CD1c-positive myeloid dendritic cell (primary cell): ENCODE data around the gene PCDHGC4.

Source experiments
- DNase-seq: peaks from one replicate; pipeline ENCODE4 v3.0.0-alpha.2; 2016; ENCODE audit errors: extremely low spot score

PCDHGC4 gene

DNA sequence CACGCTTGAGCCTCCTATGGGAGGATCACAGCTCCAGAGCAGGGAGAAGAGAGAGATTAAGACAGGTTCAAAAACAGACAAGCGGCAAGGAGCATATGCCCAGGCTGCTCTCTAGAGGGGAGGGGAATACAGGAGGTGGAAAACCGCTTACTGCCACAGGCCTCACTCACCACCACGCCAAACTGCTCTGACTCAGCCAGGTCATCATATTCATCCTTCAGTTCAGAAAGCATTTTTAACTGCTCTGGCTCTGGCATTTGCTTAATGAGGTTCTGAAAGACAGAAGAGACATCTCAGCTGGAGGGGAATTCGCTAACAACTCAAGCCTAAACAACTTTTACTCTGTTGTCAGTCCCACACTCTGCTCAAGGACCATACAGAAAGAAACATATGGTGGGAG is 44.2 kb downstream of the PCDHGC4 start:
- DNase-seq, result no peak

DNA sequence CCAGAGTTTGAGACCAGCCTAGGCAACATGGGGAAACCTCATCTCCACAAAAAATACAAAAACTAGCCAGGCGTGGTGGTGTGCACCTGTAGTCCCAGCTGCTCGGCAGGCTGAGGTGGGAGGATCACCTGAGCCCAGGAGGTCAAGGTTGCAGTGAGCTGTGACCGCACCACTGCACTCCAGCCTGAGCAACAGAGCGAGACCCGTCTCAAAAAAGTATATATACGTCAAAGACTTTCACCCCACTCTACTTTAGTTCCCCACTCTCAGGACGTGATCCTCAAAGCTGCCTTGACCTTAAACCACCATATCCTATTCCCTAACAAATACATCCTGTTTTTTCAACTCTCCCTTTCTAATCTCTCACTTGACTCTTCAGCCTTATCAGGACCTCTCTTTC is 45.0 kb downstream of the PCDHGC4 start:
- DNase-seq, result no peak

DNA sequence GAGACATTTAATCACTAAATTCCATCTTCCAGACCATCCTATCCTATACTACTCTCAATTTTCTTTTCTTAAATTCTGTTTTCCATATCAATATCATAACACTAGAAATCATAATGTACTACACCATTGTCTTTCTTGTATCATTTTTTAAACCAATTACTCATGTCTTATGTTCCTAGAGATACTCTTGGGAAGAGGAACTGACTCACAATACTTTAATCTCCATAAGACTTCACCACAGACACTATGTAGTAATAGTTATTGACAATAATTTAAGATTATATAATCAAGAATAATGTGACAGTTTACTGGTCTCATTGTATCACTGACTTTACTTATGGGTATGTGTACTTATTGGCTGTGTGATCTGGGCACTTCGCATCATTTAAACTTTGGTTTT is 47.9 kb downstream of the PCDHGC4 start:
- no peak for DNase-seq

DNA sequence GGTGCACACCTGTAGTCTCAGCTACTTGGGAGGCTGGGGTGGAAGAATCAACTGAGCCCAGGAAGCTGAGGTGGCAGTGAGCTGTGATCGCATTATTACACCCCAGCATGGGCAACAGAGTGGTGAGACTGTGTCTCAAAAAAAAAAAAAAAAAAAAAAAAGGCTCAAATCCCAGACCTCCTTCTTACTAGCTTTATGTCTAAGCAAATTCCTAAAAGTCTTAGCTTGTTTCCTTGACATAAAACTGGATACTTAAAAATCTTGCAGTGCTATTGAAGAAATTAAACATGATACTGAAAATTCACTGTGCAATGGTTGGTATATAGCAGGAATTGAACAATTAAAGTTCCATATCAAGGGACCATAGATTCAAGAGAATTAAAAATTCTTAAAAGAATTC is 49.1 kb downstream of the PCDHGC4 start:
- no peak for DNase-seq

DNA sequence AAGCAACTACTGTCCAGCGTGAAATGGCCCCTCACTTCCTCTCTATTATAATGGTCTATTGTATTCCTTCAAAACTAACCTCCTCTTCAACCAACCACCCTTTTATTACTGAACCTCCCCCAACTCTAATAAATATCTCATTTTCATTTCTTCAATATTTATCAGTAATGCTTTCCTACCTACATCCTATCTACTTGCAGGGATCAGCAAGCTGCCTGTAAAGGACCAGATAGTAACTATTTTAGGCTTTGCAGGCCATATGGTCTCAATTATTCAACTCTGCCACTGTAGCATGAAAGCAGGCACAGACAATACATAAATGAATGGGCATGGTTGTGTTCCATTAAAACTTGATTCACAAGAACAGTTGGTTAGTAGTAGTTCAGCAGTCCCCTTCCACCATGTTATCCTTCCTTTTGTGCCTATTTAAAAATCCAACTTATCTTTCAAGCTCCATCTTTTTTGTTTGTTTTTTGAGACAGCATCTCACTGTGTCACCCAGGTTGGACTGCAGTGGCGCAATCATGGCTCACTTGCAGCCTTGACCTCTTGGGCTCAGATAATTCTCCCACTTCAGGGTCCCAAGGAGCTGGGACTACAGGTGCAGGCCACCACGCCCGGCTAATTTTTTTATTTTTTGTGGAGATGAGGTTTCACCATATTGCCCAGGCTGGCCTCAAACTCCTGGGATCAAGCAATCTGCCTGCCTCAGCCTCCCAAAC is 49.8 kb downstream of the PCDHGC4 start:
- no peak for DNase-seq
